HepG2 (cell line): ENCODE measurements around the gene MYCBPAP. TPM values are rescaled to one million over a fixed set of nuclear protein-coding genes. Genes with fewer than 3 reads are reported as not detected.

Experiments
- ARHGAP35 ChIP-seq: sonication (generic); formaldehyde crosslinking; IDR thresholded peaks from 2 replicates; pipeline ENCODE4 v1.9.0; 2022; ENCODE audit warnings: mild to moderate bottlenecking, inconsistent platforms, moderate library complexity, missing genetic modification reagents, borderline replicate concordance
- CHD2 ChIP-seq: IDR thresholded peaks from 2 replicates; pipeline ENCODE4 v1.6.1; 2011; ENCODE audit warnings: low read depth, low read length, improper control_type of control experiment
- EP300 ChIP-seq, 3 experiments: sonication (generic) in 1 of 3; formaldehyde crosslinking in 1 of 3; IDR thresholded peaks; 2 replicates each; pipeline versions ENCODE4 v1.5.1 to v1.6.1; 2011 to 2020; ENCODE audit warnings: low read depth in 2 of 3, low read length in 2 of 3, borderline replicate concordance in 1 of 3, improper control_type of control experiment in 1 of 3, mild to moderate bottlenecking in 1 of 3, missing genetic modification reagents in 1 of 3, moderate library complexity in 1 of 3
- HNRNPUL1 ChIP-seq: fragments of 200-400 bp; formaldehyde crosslinking; IDR thresholded peaks from 2 replicates; pipeline ENCODE4 v1.6.1; 2017; ENCODE audit warnings: low read depth, mild to moderate bottlenecking, low read length, moderate library complexity
- TEAD2 ChIP-seq: sonication (generic); formaldehyde crosslinking; IDR thresholded peaks from 2 replicates; pipeline ENCODE4 v1.9.0; 2021; ENCODE audit warnings: missing genetic modification reagents
- ZNF12 ChIP-seq: sonication (generic); formaldehyde crosslinking; IDR thresholded peaks from 2 replicates; pipeline ENCODE4 v1.5.0; 2020; ENCODE audit warnings: missing genetic modification reagents
- ZNF207 ChIP-seq: fragments of 450-650 bp; IDR thresholded peaks from 2 replicates; pipeline ENCODE4 v1.6.1; 2016; ENCODE audit warnings: antibody characterized with exemption, borderline replicate concordance
- ZNF251 ChIP-seq: sonication (generic); formaldehyde crosslinking; IDR thresholded peaks from 2 replicates; pipeline ENCODE4 v1.9.0; 2021; ENCODE audit warnings: mild to moderate bottlenecking, missing genetic modification reagents
- ZNF749 ChIP-seq: sonication (generic); formaldehyde crosslinking; IDR thresholded peaks from 2 replicates; pipeline ENCODE4 v1.8.0; 2022; ENCODE audit warnings: mild to moderate bottlenecking, missing genetic modification reagents, moderate library complexity, borderline replicate concordance
- ZNF83 ChIP-seq: sonication (generic); formaldehyde crosslinking; IDR thresholded peaks from 2 replicates; pipeline ENCODE4 v1.4.0; 2020; ENCODE audit warnings: missing genetic modification reagents, mild to moderate bottlenecking, borderline replicate concordance
- polyA plus RNA-seq, 8 experiments: library from polyadenylated mRNA; depleted of rRNA in 3 of 8; stranded (reverse) in 7 of 8; unstranded in 1 of 8; fragments of >200 nt; fragmentation: Illumina TruSeq in 4 of 8; extraction: Trizol in 4 of 8; gene quantifications; 2 replicates each; pipeline versions ENCODE4 v1.2.1 to v1.2.3, GENCODE V29; 2011 to 2016; ENCODE audit warnings: low read depth in 4 of 8, missing spikeins in 1 of 8, mixed read lengths in 1 of 8; ENCODE audit not compliant: insufficient read depth in 1 of 8
- total RNA-seq, 5 experiments: library from RNA; depleted of rRNA; stranded (reverse); fragments of >200 nt; fragmentation: Illumina TruSeq; extraction: Trizol; gene quantifications; 2 replicates each; pipeline ENCODE4 v1.2.3, GENCODE V29; 2016; ENCODE audit warnings: low read depth in 1 of 5
- TF ChIP-seq, protein P1 (sequence below): sonication (generic); formaldehyde crosslinking; IDR thresholded peaks from 2 replicates; pipeline ENCODE4 v1.5.1; 2020; ENCODE audit warnings: mild to moderate bottlenecking, missing genetic modification reagents
- TF ChIP-seq, protein P2 (sequence below): sonication (generic); formaldehyde crosslinking; IDR thresholded peaks from 2 replicates; pipeline ENCODE4 v1.4.0; 2020; ENCODE audit warnings: missing genetic modification reagents, mild to moderate bottlenecking, borderline replicate concordance
- TF ChIP-seq, protein P3 (sequence below): fragments of 450-650 bp; IDR thresholded peaks from 2 replicates; pipeline ENCODE4 v1.6.1; 2017
- TF ChIP-seq, protein P4 (sequence below): sonication (generic); formaldehyde crosslinking; IDR thresholded peaks from 2 replicates; pipeline ENCODE4 v1.9.0; 2021; ENCODE audit warnings: missing genetic modification reagents, mild to moderate bottlenecking, borderline replicate concordance
- TF ChIP-seq, protein P5 (sequence below): sonication (generic); formaldehyde crosslinking; IDR thresholded peaks from 2 replicates; pipeline ENCODE4 v1.5.1; 2020; ENCODE audit warnings: missing genetic modification reagents, mild to moderate bottlenecking, borderline replicate concordance

Gene MYCBPAP
- total and polyA plus RNA-seq, 2 of the 13 experiments (the other 11 are each of a cell fraction or from before 2014, with no cell fraction given) = 0.22 to 0.24 TPM

DNA sequence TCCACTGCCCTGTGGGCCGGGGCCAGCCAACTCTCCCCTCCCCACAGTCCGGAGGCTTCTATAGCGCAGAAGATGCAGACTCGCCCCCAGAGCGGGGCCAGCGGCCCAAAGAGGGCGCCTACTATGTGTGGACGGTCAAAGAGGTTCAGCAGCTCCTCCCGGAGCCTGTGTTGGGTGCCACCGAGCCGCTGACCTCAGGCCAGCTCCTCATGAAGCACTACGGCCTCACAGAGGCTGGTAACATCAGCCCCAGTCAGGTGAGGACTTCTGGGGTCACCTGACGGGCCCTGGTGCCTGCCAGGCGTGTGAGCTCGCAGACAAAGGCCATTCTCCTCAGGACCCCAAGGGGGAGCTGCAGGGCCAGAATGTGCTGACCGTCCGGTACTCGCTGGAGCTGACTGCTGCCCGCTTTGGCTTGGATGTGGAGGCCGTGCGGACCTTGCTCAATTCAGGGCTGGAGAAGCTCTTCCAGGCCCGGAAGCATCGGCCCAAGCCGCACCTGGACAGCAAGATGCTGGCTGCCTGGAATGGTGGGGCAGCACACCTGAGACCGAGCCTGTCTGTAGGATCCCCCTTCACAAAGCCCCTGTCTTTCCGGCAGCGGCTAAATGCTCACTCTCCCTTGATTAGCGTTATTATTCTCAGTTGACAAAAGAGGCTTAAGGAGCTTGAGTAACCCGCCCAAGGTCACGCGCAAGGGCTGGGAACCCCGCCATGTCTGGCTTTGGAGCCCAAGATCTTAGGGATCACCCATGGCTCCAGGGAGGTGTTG lies 42.6 kb downstream of the MYCBPAP start (continued):
- TF ChIP-seq, protein P1, sequence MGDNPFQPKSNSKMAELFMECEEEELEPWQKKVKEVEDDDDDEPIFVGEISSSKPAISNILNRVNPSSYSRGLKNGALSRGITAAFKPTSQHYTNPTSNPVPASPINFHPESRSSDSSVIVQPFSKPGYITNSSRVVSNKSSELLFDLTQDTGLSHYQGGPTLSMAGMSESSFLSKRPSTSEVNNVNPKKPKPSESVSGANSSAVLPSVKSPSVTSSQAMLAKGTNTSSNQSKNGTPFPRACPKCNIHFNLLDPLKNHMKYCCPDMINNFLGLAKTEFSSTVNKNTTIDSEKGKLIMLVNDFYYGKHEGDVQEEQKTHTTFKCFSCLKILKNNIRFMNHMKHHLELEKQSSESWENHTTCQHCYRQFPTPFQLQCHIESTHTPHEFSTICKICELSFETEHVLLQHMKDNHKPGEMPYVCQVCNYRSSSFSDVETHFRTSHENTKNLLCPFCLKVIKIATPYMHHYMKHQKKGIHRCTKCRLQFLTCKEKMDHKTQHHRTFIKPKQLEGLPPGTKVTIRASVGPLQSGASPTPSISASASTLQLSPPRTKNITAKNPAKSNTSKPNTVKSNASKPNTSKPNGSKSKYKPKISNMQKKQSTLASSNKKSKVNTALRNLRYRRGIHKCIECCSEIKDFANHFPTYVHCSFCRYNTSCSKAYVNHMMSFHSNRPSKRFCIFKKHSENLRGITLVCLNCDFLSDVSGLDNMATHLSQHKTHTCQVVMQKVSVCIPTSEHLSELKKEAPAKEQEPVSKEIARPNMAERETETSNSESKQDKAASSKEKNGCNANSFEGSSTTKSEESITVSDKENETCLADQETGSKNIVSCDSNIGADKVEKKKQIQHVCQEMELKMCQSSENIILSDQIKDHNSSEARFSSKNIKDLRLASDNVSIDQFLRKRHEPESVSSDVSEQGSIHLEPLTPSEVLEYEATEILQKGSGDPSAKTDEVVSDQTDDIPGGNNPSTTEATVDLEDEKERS (CRISPR knock-in tag) = no peak
- TF ChIP-seq ZNF749 (no peak), HNRNPUL1 (no peak), ZNF207 (no peak), ZNF83 (CRISPR knock-in tag) (no peak), TEAD2 (CRISPR knock-in tag) (no peak), CHD2 (0 out of 2 replicates have a peak, but pooled peaks have one; percentile 20), EP300 (IDR thresholded peaks at IDR 0.05; ENCODE audit: low read depth in 2 of 2, low read length in 2 of 2) (no peak), EP300 (CRISPR knock-in tag; IDR thresholded peaks at IDR 0.05; ENCODE audit: borderline replicate concordance) (no peak), ARHGAP35 (no peak), ZNF12 (CRISPR knock-in tag) (peak; percentile 16; the same call in 1 of the 2 replicates), ZNF251 (CRISPR knock-in tag) (no peak)
- TF ChIP-seq, protein P2, sequence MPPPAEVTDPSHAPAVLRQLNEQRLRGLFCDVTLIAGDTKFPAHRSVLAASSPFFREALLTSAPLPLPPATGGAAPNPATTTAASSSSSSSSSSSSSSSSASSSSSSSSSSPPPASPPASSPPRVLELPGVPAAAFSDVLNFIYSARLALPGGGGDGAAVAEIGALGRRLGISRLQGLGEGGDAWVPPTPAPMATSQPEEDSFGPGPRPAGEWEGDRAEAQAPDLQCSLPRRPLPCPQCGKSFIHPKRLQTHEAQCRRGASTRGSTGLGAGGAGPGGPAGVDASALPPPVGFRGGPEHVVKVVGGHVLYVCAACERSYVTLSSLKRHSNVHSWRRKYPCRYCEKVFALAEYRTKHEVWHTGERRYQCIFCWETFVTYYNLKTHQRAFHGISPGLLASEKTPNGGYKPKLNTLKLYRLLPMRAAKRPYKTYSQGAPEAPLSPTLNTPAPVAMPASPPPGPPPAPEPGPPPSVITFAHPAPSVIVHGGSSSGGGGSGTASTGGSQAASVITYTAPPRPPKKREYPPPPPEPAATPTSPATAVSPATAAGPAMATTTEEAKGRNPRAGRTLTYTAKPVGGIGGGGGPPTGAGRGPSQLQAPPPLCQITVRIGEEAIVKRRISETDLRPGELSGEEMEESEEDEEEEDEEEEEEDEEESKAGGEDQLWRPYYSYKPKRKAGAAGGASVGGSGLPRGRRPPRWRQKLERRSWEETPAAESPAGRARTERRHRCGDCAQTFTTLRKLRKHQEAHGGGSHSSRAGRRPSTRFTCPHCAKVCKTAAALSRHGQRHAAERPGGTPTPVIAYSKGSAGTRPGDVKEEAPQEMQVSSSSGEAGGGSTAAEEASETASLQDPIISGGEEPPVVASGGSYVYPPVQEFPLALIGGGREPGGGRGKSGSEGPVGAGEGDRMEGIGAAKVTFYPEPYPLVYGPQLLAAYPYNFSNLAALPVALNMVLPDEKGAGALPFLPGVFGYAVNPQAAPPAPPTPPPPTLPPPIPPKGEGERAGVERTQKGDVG (CRISPR knock-in tag) = peak; percentile 99
- TF ChIP-seq, protein P3, sequence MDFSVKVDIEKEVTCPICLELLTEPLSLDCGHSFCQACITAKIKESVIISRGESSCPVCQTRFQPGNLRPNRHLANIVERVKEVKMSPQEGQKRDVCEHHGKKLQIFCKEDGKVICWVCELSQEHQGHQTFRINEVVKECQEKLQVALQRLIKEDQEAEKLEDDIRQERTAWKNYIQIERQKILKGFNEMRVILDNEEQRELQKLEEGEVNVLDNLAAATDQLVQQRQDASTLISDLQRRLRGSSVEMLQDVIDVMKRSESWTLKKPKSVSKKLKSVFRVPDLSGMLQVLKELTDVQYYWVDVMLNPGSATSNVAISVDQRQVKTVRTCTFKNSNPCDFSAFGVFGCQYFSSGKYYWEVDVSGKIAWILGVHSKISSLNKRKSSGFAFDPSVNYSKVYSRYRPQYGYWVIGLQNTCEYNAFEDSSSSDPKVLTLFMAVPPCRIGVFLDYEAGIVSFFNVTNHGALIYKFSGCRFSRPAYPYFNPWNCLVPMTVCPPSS = no peak
- TF ChIP-seq, protein P4, sequence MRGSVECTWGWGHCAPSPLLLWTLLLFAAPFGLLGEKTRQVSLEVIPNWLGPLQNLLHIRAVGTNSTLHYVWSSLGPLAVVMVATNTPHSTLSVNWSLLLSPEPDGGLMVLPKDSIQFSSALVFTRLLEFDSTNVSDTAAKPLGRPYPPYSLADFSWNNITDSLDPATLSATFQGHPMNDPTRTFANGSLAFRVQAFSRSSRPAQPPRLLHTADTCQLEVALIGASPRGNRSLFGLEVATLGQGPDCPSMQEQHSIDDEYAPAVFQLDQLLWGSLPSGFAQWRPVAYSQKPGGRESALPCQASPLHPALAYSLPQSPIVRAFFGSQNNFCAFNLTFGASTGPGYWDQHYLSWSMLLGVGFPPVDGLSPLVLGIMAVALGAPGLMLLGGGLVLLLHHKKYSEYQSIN = no peak
- TF ChIP-seq, protein P5, sequence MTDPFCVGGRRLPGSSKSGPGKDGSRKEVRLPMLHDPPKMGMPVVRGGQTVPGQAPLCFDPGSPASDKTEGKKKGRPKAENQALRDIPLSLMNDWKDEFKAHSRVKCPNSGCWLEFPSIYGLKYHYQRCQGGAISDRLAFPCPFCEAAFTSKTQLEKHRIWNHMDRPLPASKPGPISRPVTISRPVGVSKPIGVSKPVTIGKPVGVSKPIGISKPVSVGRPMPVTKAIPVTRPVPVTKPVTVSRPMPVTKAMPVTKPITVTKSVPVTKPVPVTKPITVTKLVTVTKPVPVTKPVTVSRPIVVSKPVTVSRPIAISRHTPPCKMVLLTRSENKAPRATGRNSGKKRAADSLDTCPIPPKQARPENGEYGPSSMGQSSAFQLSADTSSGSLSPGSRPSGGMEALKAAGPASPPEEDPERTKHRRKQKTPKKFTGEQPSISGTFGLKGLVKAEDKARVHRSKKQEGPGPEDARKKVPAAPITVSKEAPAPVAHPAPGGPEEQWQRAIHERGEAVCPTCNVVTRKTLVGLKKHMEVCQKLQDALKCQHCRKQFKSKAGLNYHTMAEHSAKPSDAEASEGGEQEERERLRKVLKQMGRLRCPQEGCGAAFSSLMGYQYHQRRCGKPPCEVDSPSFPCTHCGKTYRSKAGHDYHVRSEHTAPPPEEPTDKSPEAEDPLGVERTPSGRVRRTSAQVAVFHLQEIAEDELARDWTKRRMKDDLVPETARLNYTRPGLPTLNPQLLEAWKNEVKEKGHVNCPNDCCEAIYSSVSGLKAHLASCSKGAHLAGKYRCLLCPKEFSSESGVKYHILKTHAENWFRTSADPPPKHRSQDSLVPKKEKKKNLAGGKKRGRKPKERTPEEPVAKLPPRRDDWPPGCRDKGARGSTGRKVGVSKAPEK = no peak
